Measurements from ENCODE around the gene ZDHHC14.

- TF ChIP-seq POLR2A (IDR thresholded peaks at IDR 0.05; ENCODE audit: low read length) (no peak), GATA1 (IDR thresholded peaks at IDR 0.05; ENCODE audit: low read depth, low read length) (no peak)
Observed at GRCh38 chr6:157657754-157658153, 276.8 kb downstream of the ZDHHC14 start.
